Measurements from ENCODE around the gene ITGA1.

Gene ITGA1

GRCh38 chr5:53003144-53003543 lies 215.4 kb downstream of the ITGA1 start:
- DNase-seq: no peak

- DNase-seq: no peak
These were observed 219.5 kb downstream of the ITGA1 start for GRCh38 chr5:53006911-53007890.

GRCh38 chr5:53008751-53009150 lies 221.0 kb downstream of the ITGA1 start:
- no peak for DNase-seq

Data from GF-D8 (cell line).